Central memory CD8-positive, alpha-beta T cell (primary cell): Measurements from ENCODE around the gene IGSF9B.

ENCODE experiments used
- ATAC-seq: fragments of 150-1000 bp; cut with Tn5 transposase; replicated peaks from 2 replicates; pipeline ENCODE4 v1.10.0; 2022; ENCODE audit warnings: mild to moderate bottlenecking, moderate FRiP score, moderate number of reproducible peaks; ENCODE audit not compliant: poor library complexity, severe bottlenecking; ENCODE audit errors: extremely low read depth
- DNase-seq, 2 donors: peaks; one replicate each; pipeline ENCODE4 v3.0.0; 2021; ENCODE audit warnings: low spot score in 2 of 2
- H3K27ac Mint-ChIP-seq: one replicate; pipeline ENCODE4 v1.8.0; 2022; ENCODE audit warnings: low read depth, mild to moderate bottlenecking, moderate library complexity, mixed read lengths
- H3K27me3 Mint-ChIP-seq: one replicate; pipeline ENCODE4 v1.8.0; 2022; ENCODE audit warnings: mixed read lengths
- H3K36me3 Mint-ChIP-seq: one replicate; pipeline ENCODE4 v1.8.0; 2022; ENCODE audit warnings: mild to moderate bottlenecking, moderate library complexity, mixed read lengths; ENCODE audit not compliant: insufficient read depth
- H3K4me1 Mint-ChIP-seq: one replicate; pipeline ENCODE4 v1.8.0; 2022; ENCODE audit warnings: mixed read lengths
- H3K4me3 Mint-ChIP-seq: one replicate; pipeline ENCODE4 v1.8.0; 2022; ENCODE audit warnings: mild to moderate bottlenecking, moderate library complexity, mixed read lengths
- H3K9me3 Mint-ChIP-seq: one replicate; pipeline ENCODE4 v1.8.0; 2022; ENCODE audit warnings: mixed read lengths

Gene IGSF9B

GRCh38 chr11:133917921-133918607 is 38.7 kb downstream of the IGSF9B start:
- Mint-ChIP-seq H3K27ac (no peak overlapping the region), H3K4me1 (peaks cover 4% of the 10 kb centered on the region), H3K36me3 (peaks cover 5% of the 10 kb centered on the region), H3K4me3 (peak overlapping the region; percentile 23), H3K9me3 (no peaks in the 10 kb centered on the region), H3K27me3 (no peaks in the 10 kb centered on the region)
- DNase-seq = no peak
- ATAC-seq = no peak

GRCh38 chr11:133916784-133917440 is 39.9 kb downstream of the IGSF9B start:
- Mint-ChIP-seq H3K27ac (no peak overlapping the region), H3K4me3 (no peak overlapping the region), H3K27me3 (no peaks in the 10 kb centered on the region), H3K9me3 (no peaks in the 10 kb centered on the region), H3K4me1 (peaks cover 4% of the 10 kb centered on the region), H3K36me3 (peaks cover 5% of the 10 kb centered on the region)
- no peak for ATAC-seq
- DNase-seq = no peak

DNA sequence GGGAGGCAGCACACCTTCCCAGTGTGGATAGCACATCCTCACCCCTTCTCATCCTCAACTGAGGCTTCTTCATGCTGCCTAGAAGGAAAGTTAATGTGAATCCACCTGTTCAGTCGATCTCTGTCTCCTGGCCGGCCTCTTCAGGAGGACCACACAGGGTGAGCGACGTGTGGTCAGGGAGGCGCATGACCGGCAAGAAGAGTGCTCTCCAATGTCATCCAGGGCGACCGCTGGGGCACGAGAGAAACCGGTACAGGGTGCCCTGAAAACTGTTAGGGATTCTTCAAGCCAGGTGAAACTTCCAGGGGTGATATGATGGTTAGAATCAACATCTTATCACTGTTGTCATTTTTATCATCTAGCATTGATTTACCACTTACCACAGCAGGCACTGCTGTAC is 43.0 kb downstream of the IGSF9B start:
- ATAC-seq (no peak), DNase-seq (no peak)
- H3K4me3 Mint-ChIP-seq = no peak overlapping the region
- H3K4me1 Mint-ChIP-seq = peaks cover 4% of the 10 kb centered on the region
- H3K36me3 Mint-ChIP-seq = peaks cover 2% of the 10 kb centered on the region
- no peaks in the 10 kb centered on the region for H3K9me3 Mint-ChIP-seq
- no peaks in the 10 kb centered on the region for H3K27me3 Mint-ChIP-seq
- H3K27ac Mint-ChIP-seq = no peak overlapping the region

- no peaks in the 10 kb centered on the region for H3K9me3 Mint-ChIP-seq
- ATAC-seq (no peak), DNase-seq (no peak)
- H3K27ac Mint-ChIP-seq = no peak overlapping the region
- no peak overlapping the region for H3K4me3 Mint-ChIP-seq
- H3K27me3 Mint-ChIP-seq = no peaks in the 10 kb centered on the region
- peaks cover 1% of the 10 kb centered on the region for H3K36me3 Mint-ChIP-seq
- H3K4me1 Mint-ChIP-seq = no peaks in the 10 kb centered on the region
Observed at GRCh38 chr11:133911171-133911570, 45.6 kb downstream of the IGSF9B start.

DNA sequence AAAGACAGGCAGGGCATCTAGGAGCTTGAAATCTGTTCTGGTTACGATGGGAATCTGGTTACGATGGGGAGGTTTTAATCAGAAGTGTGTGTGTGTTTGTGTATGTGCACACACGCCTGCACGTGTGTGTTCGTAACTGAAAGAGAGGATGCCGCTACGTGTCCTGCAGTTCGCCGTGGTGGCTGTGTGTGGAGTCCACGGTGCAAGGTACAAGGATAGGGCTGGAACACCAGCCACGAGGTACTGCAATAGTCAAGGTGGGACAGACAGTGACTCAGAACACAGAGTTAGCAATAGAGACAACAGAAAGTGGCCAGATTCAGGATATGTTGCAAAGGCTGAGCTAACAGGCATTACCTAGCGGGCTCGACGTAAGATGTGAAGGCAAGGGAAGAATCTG is 46.7 kb downstream of the IGSF9B start:
- no peak overlapping the region for H3K27ac Mint-ChIP-seq
- DNase-seq (no peak), ATAC-seq (no peak)
- no peaks in the 10 kb centered on the region for H3K9me3 Mint-ChIP-seq
- H3K27me3 Mint-ChIP-seq = no peaks in the 10 kb centered on the region
- no peak overlapping the region for H3K4me3 Mint-ChIP-seq
- peaks cover under 1% of the 10 kb centered on the region for H3K36me3 Mint-ChIP-seq
- H3K4me1 Mint-ChIP-seq = no peaks in the 10 kb centered on the region

DNA sequence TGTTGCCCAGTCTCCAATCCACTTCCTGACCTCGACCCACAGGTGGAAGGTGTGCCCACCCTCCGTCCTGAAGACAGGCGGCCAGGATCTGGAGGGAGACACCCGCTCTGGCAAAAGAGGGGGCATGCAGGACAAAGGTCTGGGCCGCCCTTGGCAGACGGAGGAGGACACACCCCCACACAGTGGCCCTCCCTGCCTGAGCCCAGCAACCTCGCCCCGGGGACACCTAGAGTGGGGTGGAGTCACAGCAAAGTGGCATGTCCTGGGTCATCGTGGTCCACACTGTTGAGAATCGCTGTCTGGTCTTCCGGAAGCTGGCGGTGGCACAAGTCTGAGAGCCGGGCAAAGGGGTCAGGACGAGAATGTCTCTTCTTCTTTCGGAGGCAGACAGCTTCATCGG is 47.9 kb downstream of the IGSF9B start:
- no peak for ATAC-seq
- no peaks in the 10 kb centered on the region for H3K27me3 Mint-ChIP-seq
- H3K4me3 Mint-ChIP-seq = no peak overlapping the region
- H3K36me3 Mint-ChIP-seq = no peaks in the 10 kb centered on the region
- DNase-seq = no peak
- H3K4me1 Mint-ChIP-seq = no peaks in the 10 kb centered on the region
- no peak overlapping the region for H3K27ac Mint-ChIP-seq
- no peaks in the 10 kb centered on the region for H3K9me3 Mint-ChIP-seq

DNA sequence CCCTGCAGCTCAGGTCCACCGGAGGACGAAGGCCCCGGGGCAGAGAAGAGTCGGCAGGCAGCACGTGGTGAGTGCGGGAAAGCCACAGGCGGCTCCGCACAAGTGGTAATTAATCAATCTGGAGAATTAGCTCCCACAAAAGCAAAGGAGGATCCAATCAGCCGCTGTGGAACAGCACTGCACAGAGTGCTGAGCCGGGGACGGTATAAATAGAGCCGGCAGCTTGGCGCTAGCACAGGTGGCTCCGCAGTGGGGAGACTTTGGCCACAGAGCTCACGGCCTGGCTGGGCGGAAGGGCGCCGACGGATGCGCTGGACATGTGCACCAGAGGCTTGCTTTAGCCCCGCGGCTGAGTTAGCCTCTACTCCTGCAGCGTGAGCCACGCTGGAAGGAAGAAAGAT is 48.9 kb downstream of the IGSF9B start:
- ATAC-seq (no peak), DNase-seq (no peak)
- H3K9me3 Mint-ChIP-seq = no peaks in the 10 kb centered on the region
- H3K4me1 Mint-ChIP-seq = no peaks in the 10 kb centered on the region
- no peak overlapping the region for H3K4me3 Mint-ChIP-seq
- no peak overlapping the region for H3K27ac Mint-ChIP-seq
- no peaks in the 10 kb centered on the region for H3K36me3 Mint-ChIP-seq
- no peaks in the 10 kb centered on the region for H3K27me3 Mint-ChIP-seq

- H3K36me3 Mint-ChIP-seq = no peaks in the 10 kb centered on the region
- no peaks in the 10 kb centered on the region for H3K4me1 Mint-ChIP-seq
- no peaks in the 10 kb centered on the region for H3K9me3 Mint-ChIP-seq
- no peak for ATAC-seq
- no peak for DNase-seq
- no peaks in the 10 kb centered on the region for H3K27me3 Mint-ChIP-seq
- H3K4me3 Mint-ChIP-seq = no peak overlapping the region
- H3K27ac Mint-ChIP-seq = no peak overlapping the region
Observed at GRCh38 chr11:133907216-133907615, 49.6 kb downstream of the IGSF9B start.

DNA sequence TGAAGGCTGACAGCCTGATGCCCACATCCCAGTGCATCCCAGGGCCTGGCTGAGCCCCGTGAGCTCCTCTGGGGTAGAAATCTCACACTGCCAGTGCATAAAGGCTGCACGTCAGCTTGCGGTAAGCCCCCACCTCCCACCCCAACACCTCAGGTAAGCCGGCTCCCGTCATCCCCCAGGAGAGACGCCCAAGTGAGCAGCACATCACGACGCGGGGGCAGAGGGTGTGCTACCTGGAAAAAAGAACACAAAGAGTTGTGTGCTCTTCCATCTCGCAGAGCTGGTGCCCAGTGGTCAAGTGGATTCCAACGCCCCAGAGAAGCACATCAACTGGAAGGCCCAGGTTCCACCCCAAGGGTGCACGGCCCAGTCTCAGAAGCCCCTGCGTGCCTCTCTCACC is 50.0 kb downstream of the IGSF9B start:
- no peak overlapping the region for H3K27ac Mint-ChIP-seq
- H3K36me3 Mint-ChIP-seq = no peaks in the 10 kb centered on the region
- ATAC-seq = no peak
- no peaks in the 10 kb centered on the region for H3K9me3 Mint-ChIP-seq
- H3K4me1 Mint-ChIP-seq = no peaks in the 10 kb centered on the region
- H3K27me3 Mint-ChIP-seq = no peaks in the 10 kb centered on the region
- H3K4me3 Mint-ChIP-seq = no peak overlapping the region
- DNase-seq = no peak

DNA sequence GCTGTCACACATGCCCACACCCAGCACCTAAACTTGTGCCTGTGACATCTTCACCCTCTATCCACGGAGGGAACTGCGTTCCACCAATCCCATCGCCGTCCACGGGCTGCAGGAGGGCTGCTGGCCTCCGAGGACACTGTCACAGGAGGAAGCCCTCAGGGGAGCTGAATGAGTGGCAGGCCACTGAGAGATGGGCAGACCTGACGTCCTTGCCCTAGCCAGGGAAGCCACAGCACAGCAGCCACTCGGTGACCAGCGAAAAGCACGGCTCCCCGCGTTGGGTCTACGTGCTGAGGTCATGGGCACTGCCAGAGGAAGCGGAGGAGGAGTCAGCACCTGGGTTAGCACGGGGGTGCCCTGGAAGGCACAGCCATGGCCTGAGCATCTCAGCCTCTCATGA is 50.5 kb downstream of the IGSF9B start:
- Mint-ChIP-seq H3K4me3 (no peak overlapping the region), H3K4me1 (no peaks in the 10 kb centered on the region), H3K27ac (no peak overlapping the region), H3K36me3 (no peaks in the 10 kb centered on the region), H3K27me3 (no peaks in the 10 kb centered on the region), H3K9me3 (no peaks in the 10 kb centered on the region)
- DNase-seq (no peak), ATAC-seq (no peak)

DNA sequence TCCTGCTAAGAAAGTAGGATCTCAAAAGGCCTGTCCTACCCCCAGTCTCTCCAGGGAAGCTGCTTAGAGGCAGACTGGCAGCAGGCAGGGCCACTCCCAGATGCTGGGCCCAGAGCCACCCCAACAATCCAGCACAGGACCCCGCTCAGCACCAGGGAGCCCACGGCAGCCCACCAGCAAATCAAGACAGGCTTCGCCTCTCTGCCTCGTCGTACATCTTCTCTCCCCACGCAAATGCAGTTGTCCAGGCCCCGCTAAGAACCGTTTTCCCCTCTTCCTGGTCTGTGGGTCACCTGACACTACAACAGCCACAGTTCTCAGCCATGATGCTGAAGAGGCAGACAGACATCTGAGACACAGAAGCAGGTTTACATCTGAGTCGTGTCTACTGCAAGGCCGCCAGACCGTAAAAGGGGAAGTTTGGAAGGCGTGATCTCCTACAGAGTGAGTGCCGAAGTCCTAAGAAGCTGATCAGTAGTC is 51.1 kb downstream of the IGSF9B start:
- no peak for DNase-seq
- ATAC-seq = no peak
- Mint-ChIP-seq H3K9me3 (no peaks in the 10 kb centered on the region), H3K4me1 (no peaks in the 10 kb centered on the region), H3K27me3 (no peaks in the 10 kb centered on the region), H3K27ac (no peak overlapping the region), H3K4me3 (no peak overlapping the region), H3K36me3 (no peaks in the 10 kb centered on the region)

DNA sequence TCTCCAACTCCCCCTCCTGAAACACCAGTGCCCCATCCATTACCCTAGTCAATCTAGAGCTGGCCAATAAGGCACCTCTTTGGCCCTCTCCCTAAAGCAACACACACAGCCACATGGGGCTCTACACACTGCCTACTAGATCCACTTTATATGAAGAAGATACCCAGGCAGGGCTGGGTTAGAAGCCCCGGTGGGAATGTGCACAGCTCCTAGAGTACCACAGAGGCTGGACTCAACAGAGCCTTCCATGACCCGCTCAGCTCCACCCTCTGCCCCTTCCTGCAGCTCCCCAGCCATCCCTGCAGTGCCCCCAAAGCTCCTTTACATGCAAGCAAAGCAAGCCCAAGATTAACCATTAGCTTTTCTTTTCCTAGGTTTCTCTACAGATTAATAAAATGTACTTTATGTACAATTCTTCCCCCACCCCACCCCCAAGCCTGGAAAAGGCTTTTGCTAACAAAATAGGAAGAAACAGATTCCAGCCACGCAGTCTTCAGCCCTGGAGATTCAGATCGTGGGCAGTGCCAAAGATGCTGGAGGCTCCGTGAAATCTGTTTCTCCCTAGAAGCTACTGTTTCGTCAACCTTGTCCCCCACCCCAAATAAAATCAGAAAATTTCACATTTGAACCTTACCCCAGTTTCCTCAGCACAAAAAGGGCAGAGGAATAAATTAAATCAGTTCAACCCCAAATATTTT is 51.8 kb downstream of the IGSF9B start:
- Mint-ChIP-seq H3K4me3 (no peak overlapping the region), H3K36me3 (no peaks in the 10 kb centered on the region), H3K9me3 (no peaks in the 10 kb centered on the region), H3K27me3 (no peaks in the 10 kb centered on the region), H3K27ac (peak overlapping the region; percentile 22), H3K4me1 (no peaks in the 10 kb centered on the region)
- ATAC-seq (no peak), DNase-seq (no peak)
